C4-2B (cell line): Measurements from ENCODE around the gene SGK1.

ENCODE experiments used
- ZFX ChIP-seq: fragments of 450-650 bp; IDR thresholded peaks from 2 replicates; pipeline ENCODE4 v1.6.1; 2017
- TF ChIP-seq, protein P1 (sequence below): fragments of 450-650 bp; conservative IDR thresholded peaks from 2 replicates; pipeline ENCODE4 v1.5.1; 2017; ENCODE audit warnings: mild to moderate bottlenecking

DNA sequence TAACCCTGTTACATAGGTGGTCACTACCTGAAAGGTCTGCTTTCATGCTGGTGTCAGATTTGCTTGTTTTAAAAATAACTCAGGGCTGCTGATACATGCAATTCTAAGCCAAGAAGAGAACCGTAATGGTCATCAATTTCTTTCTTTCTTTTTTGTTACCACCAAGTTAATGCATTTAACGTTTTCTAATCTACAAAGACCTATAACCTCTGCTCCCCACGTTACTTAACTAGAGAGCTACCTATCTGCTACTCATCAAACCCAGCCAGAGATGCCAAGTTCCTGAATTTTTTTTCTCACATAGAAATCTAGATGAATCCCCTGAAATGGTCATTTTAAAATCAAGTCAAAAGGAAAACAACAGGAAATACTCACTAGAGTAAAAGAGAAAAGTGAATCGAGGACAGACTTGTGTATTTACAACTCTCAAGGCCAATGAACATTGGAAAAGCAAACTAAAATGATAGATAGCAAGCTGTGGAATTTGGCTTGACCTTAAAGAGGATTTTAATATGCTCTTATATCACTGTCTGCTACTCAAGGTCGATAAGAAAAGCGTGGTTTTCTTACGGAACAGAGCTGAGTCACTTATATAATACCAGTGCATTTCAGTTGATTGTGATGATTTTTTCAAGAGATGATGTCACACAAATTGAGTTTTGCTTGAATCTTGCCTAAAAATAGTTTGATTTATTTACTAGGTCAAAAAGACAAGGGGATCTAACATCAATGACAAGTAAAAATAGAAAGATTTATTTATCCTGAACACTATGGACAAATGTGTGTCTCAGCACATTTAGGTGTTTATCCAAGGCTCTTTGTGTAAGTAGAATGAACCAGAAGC lies 67.9 kb downstream of the SGK1 start:
- TF ChIP-seq, protein P1, sequence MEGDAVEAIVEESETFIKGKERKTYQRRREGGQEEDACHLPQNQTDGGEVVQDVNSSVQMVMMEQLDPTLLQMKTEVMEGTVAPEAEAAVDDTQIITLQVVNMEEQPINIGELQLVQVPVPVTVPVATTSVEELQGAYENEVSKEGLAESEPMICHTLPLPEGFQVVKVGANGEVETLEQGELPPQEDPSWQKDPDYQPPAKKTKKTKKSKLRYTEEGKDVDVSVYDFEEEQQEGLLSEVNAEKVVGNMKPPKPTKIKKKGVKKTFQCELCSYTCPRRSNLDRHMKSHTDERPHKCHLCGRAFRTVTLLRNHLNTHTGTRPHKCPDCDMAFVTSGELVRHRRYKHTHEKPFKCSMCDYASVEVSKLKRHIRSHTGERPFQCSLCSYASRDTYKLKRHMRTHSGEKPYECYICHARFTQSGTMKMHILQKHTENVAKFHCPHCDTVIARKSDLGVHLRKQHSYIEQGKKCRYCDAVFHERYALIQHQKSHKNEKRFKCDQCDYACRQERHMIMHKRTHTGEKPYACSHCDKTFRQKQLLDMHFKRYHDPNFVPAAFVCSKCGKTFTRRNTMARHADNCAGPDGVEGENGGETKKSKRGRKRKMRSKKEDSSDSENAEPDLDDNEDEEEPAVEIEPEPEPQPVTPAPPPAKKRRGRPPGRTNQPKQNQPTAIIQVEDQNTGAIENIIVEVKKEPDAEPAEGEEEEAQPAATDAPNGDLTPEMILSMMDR, result no peak
- no peak for TF ChIP-seq ZFX
